HUES64 (cell line): Measurements from ENCODE around the gene NPLOC4.

Experiments used
- H3K27ac ChIP-seq: 2 replicates; pipeline ENCODE4 v1.7.0; 2013; ENCODE audit warnings: low read depth, low read length, inconsistent platforms
- H3K27me3 ChIP-seq: 2 replicates; pipeline ENCODE4 v1.6.1; 2013; ENCODE audit warnings: mild to moderate bottlenecking, low read length; ENCODE audit not compliant: insufficient read depth
- H3K36me3 ChIP-seq: 2 replicates; pipeline ENCODE4 v1.6.1; 2013; ENCODE audit warnings: mild to moderate bottlenecking, low read length; ENCODE audit not compliant: insufficient read depth
- H3K4me1 ChIP-seq: 2 replicates; pipeline ENCODE4 v1.6.1; 2013; ENCODE audit warnings: mild to moderate bottlenecking, low read length, moderate library complexity; ENCODE audit not compliant: insufficient read depth
- H3K4me3 ChIP-seq: 2 replicates; pipeline ENCODE4 v1.5.1; 2013; ENCODE audit warnings: mild to moderate bottlenecking, low read length, moderate library complexity
- H3K9ac ChIP-seq: 2 replicates; pipeline ENCODE4 v1.6.1; 2013; ENCODE audit warnings: mild to moderate bottlenecking, low read depth, low read length
- H3K9me3 ChIP-seq: 2 replicates; pipeline ENCODE4 v1.6.1; 2013; ENCODE audit warnings: low read depth, low read length; ENCODE audit not compliant: insufficient read depth
- WGBS: fragments of 150-250, 120-280 bp; methylation state at CpG from one replicate; pipeline ENCODE4 v1.1.7; 2013; ENCODE audit warnings: missing lambda C conversion rate; 5-methylcytosine and 5-hydroxymethylcytosine counted together

The NPLOC4 gene

DNA sequence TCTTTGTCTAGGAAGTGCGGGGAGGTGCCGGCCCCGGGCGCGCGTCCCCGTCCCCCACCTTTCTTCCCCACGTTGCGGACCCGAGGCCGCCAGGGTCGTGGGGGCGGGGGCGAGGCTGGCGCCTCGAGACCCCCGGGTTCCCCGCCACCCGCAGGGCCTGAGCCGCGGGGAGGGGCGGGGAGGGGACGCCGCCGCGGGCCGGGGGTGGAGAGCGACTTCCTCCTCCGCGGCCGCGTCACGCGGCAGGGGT, 122.5 kb downstream of the NPLOC4 start:
- Histone ChIP-seq H3K36me3 (peaks cover 32% of the 10 kb centered on the region), H3K9ac (peak overlapping the region; percentile 96), H3K4me1 (peaks cover 17% of the 10 kb centered on the region; the same call in 1 of the 2 replicates), H3K27me3 (peaks cover 15% of the 10 kb centered on the region), H3K27ac (peak overlapping the region; percentile 99), H3K4me3 (peak overlapping the region; percentile 98), H3K9me3 (no peaks in the 10 kb centered on the region)
- WGBS: under 1% methylated on average over 34 of the region's 34 CpGs

DNA sequence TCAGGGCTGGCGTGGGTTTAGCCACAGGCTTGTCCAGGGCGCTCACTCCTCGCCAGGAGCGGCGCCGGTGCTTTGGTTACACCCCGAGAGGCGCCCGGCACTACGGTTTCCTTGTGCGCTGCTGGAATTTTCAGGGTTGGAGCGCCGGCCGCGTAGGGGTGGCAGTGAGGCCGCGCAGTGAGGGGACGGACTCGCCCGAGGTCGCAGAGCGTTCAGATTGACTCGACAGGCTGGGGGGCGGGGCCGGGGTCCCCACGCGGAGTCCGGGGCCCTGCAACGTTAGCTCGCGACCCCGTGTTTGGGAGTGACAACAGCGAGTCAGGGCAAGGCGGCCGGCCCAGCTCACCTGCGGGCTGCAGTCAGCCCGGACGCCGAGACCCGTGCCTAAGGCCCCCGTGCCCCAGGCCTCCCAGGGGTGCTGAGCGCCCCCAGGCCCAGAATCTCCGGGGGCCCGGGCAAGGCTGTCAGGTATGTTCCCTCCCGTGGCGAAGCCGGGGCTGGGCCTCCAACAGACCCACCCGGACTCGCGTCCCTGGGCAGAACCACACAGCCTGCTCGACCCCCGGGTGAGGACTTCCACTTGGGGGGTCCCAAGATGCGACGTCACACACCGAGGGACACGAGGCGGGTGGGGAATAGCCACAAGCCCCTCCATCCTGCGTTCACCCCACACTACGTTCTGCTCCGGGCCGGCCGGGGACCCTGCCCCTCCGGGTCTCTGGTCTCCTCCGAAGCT, 123.0 kb downstream of the NPLOC4 start:
- peaks cover 17% of the 10 kb centered on the region; the same call in 1 of the 2 replicates for H3K4me1 ChIP-seq
- no peaks in the 10 kb centered on the region for H3K9me3 ChIP-seq
- peak overlapping the region; percentile 98 for H3K4me3 ChIP-seq
- peak overlapping the region; percentile 99 for H3K27ac ChIP-seq
- peak overlapping the region; percentile 96 for H3K9ac ChIP-seq
- H3K36me3 ChIP-seq: peaks cover 37% of the 10 kb centered on the region
- WGBS: 1% methylated on average over 64 of the region's 64 CpGs
- H3K27me3 ChIP-seq: peaks cover 10% of the 10 kb centered on the region

DNA sequence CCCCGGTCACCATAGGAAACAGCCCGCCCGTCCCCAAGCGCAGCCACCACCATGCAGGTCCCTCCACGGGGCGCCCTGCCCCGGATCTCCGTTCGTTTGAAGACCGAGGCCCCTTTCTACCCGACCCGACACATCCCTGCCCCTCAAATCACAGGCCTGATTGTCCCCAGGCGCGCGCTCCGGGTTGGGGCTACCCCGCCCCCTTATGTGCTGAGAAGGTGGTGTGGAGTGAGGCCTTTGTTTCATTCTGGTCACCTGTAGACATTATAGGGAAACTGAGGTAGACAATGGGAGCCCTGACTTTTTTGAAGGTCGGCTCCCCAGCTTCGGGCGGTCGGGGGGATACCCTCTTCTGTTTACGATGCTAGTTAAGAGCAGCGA, 123.5 kb downstream of the NPLOC4 start:
- WGBS: 2% methylated on average over 23 of the region's 23 CpGs
- Histone ChIP-seq H3K27ac (peak overlapping the region; percentile 99), H3K4me3 (peak overlapping the region; percentile 98), H3K9me3 (no peaks in the 10 kb centered on the region), H3K36me3 (peaks cover 39% of the 10 kb centered on the region), H3K9ac (peak overlapping the region; percentile 96), H3K4me1 (peaks cover 17% of the 10 kb centered on the region; the same call in 1 of the 2 replicates), H3K27me3 (peaks cover 4% of the 10 kb centered on the region)

DNA sequence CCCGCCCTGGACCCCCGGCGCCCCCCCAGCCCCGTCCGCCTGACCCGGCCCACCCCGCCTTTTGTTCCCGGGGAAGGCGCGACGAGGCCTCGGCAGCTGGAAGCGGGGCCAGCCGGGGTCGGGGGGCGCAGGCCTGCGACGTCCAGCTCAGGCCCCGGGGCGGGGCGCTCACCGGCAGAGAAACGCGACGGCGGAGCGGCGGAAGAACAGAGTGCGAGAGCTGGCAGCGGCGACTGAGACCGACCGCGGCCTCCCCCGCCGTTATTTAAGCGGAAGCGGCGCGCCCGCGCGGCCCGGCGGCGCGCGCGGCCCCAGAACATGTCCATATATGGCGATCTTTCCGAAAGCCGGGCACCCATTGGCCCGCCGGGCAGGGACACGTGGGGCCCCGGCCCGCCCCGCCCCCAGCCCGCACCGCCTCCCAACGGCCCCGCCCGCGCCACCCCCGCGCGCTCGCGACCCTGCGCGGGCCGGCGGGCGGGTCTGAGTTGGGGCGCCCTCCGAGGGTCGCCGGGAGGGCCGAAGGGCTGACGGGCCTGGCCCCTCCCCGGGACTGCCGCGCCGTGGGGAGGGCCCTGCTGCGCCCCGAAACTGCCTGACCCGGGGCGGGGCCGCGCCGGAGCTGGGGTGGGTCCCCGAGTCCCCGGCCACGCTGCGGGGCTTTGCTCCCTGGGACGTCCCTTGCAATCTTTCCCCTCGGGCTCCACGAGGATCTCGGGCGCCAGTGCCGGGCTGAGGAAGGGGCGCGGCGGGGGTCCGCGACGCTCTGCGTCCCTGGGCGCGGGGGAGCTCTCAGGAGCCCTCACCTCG, 124.1 kb downstream of the NPLOC4 start, which contains the start of gene ACTG1:
TSS of gene ACTG1 (minus strand) at position 238 of the 810 bp plus-strand sequence. CDS start 445 bp downstream, outside the sequence.
- Histone ChIP-seq H3K9me3 (no peaks in the 10 kb centered on the region), H3K27ac (peak within 1 kb of the TSS; percentile 99), H3K4me1 (peaks cover 11% of the 10 kb centered on the region; the same call in 1 of the 2 replicates), H3K4me3 (peak within 1 kb of the TSS; percentile 98), H3K27me3 (no peaks in the 10 kb centered on the region), H3K9ac (peak within 1 kb of the TSS; percentile 98), H3K36me3 (peaks cover 39% of the 10 kb centered on the region)
- WGBS: under 1% methylated on average over 111 of the region's 111 CpGs

DNA sequence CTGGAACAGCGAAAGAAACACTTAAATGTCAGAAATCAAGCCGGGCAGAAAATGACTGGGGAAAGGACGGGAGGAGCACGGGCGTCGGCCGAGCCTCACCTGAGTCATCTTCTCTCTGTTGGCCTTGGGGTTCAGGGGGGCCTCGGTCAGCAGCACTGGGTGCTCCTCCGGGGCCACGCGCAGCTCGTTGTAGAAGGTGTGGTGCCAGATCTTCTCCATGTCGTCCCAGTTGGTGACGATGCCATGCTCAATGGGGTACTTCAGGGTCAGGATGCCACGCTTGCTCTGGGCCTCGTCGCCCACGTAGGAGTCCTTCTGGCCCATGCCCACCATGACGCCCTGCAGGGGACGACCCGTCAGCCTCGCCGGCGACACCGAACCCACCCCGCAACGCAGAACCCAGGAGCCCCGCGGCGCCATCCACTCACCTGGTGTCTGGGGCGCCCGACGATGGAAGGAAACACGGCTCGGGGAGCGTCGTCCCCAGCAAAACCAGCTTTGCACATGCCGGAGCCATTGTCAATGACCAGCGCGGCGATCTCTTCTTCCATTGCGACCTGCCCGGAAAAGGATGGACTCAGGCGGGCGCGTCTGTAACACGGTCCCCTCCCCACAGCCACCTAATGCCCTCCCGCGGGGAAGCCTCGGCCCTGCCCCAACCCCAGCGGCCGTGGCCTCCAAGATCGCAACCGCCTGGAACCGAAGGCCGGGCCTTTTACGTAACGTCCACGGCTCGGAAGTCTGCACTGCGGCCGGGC, 124.9 kb downstream of the NPLOC4 start:
- H3K27me3 ChIP-seq: no peaks in the 10 kb centered on the region
- H3K4me3 ChIP-seq: peak overlapping the region; percentile 98
- H3K9ac ChIP-seq: peak overlapping the region; percentile 98
- peak overlapping the region; percentile 91 for H3K27ac ChIP-seq
- WGBS: 1% methylated on average over 62 of the region's 62 CpGs
- peaks cover 39% of the 10 kb centered on the region for H3K36me3 ChIP-seq
- H3K4me1 ChIP-seq: peaks cover 11% of the 10 kb centered on the region; the same call in 1 of the 2 replicates
- H3K9me3 ChIP-seq: no peaks in the 10 kb centered on the region

DNA sequence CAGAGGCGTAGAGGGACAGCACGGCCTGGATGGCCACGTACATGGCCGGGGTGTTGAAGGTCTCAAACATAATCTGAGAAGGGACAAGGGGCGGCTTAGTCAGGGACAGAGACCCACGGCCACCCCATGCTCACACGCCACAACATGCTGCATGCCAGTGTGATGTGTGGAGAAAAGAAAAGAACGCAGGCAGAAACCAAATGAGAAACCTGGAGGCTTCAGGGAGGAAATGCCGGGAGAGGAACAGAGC, 125.4 kb downstream of the NPLOC4 start:
- Histone ChIP-seq H3K27ac (peak overlapping the region; percentile 91), H3K9ac (peak overlapping the region; percentile 98), H3K27me3 (no peaks in the 10 kb centered on the region), H3K36me3 (peaks cover 39% of the 10 kb centered on the region), H3K4me3 (peak overlapping the region; percentile 98), H3K9me3 (no peaks in the 10 kb centered on the region), H3K4me1 (peaks cover 11% of the 10 kb centered on the region; the same call in 1 of the 2 replicates)
- 5% methylated on average over 8 of the region's 9 CpGs for WGBS

DNA sequence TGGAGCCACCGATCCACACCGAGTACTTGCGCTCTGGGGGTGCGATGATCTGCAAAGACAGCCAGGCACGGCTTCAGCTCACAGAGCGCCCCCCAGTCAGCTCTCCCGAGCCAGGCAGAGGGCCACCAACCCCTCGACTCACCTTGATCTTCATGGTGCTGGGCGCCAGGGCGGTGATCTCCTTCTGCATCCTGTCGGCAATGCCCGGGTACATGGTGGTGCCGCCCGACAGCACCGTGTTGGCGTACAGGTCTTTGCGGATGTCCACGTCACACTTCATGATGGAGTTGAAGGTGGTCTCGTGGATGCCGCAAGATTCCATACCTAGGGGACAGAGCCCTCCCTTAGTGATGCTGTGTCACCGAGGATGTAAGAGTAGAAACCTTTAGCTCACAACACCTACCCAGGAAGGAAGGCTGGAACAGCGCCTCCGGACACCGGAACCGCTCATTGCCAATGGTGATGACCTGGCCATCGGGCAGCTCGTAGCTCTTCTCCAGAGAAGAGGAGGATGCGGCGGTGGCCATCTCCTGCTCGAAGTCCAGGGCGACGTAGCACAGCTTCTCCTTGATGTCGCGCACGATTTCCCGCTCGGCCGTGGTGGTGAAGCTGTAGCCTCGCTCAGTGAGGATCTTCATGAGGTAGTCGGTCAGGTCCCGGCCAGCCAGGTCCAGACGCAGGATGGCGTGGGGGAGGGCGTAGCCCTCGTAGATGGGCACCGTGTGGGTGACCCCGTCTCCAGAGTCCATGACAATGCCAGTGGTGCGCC, 125.9 kb downstream of the NPLOC4 start:
- peaks cover 7% of the 10 kb centered on the region; the same call in 1 of the 2 replicates for H3K4me1 ChIP-seq
- no peaks in the 10 kb centered on the region for H3K9me3 ChIP-seq
- H3K36me3 ChIP-seq: peaks cover 36% of the 10 kb centered on the region
- peak overlapping the region; percentile 98 for H3K9ac ChIP-seq
- no peaks in the 10 kb centered on the region for H3K27me3 ChIP-seq
- peak overlapping the region; percentile 91 for H3K27ac ChIP-seq
- WGBS: 8% methylated on average over 48 of the region's 48 CpGs
- peak overlapping the region; percentile 98 for H3K4me3 ChIP-seq

DNA sequence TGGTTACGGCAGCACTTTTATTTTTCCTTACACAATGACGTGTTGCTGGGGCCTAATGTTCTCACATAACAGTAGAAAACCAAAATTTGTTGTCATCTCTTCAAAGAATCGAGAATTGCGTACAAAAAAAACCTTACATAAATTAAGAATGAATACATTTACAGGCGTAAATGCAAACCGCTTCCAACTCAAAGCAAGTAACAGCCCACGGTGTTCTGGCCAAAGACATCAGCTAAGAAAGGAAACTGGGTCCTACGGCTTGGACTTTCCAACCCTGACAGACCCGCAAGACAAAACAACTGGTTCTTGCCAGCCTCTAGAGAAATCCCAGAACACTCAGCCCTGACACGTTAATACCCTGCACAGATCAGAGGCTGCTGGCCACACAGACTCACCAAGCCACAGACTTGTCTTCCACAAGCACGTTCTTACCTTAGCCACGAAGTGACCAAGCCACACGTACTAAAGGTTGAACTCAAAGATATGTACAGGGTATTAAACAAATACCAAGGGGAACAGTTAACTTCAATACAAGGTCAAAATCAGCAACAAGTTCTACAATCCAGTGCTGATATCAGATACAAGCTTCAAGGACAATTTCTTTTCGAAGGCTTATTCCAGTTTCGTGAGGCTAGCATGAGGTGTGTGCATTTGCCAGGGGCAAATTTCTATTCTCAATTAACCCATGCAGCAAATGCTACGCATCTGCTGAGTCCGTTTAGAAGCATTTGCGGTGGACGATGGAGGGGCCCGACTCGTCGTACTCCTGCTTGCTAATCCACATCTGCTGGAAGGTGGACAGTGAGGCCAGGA, 126.7 kb downstream of the NPLOC4 start:
- Histone ChIP-seq H3K4me3 (peak overlapping the region; percentile 98), H3K36me3 (peaks cover 36% of the 10 kb centered on the region), H3K27me3 (no peaks in the 10 kb centered on the region), H3K9me3 (no peaks in the 10 kb centered on the region), H3K27ac (peak overlapping the region; percentile 91; the same call in 1 of the 2 replicates), H3K4me1 (no peaks in the 10 kb centered on the region), H3K9ac (peak overlapping the region; percentile 98)
- WGBS: 31% methylated on average over 22 of the region's 22 CpGs

DNA sequence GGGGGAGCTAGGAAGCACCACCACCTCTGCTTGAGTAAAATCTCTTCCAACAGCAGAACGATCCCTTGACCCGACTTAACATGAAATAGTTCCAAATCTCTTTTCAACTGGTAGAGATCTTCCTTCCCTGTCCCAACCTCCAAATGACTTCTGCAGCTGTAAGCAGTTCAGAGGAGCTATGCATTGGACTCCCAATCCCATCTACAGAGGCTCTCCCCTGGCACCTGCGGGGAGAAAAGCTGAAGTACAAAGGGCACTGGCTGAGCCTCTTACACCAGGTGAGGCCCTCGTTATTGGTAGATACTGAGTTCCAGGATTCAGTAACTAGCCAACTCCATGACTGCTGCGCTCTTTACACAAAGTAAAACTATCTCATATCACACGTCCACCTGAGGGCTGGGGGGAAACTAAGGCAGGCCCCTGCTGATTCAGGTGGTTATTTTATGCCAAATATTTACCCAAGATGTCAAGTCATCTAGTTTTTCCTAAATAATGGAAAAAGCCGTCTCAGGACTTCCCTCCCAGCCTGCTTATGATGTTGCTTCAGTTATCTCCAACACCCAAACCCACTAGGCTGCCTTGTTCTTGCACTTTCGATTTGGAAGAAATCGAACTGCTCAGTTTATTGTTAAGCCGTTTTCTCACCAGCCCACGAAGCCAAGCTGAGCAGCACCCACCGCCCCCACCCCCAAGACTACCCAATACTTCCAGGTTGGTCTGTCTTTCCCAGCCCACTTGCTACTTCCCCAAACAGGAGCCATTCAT, 127.5 kb downstream of the NPLOC4 start:
- H3K27me3 ChIP-seq: no peaks in the 10 kb centered on the region
- WGBS: 73% methylated on average over 12 of the region's 12 CpGs
- peak overlapping the region; percentile 98 for H3K9ac ChIP-seq
- H3K9me3 ChIP-seq: no peaks in the 10 kb centered on the region
- H3K4me1 ChIP-seq: no peaks in the 10 kb centered on the region
- H3K4me3 ChIP-seq: peak overlapping the region; percentile 98
- peaks cover 36% of the 10 kb centered on the region for H3K36me3 ChIP-seq
- H3K27ac ChIP-seq: peak overlapping the region; percentile 91; the same call in 1 of the 2 replicates
